MV-4-11 (cell line): Measurements from ENCODE around the gene MLC1.
"Not testable (repeated sequence)": the region's sequence is repeated elsewhere in the genome, so short reads cannot be mapped to it uniquely, and the experiment has no call there.

Source experiments
- DNase-seq: peaks from one replicate; lab custom pipeline; 2025; lab: John Stamatoyannopoulos, UW

The MLC1 gene

GRCh38 chr22:50102946-50103345 lies 17.7 kb upstream of the MLC1 start:
- no peak for DNase-seq

DNA sequence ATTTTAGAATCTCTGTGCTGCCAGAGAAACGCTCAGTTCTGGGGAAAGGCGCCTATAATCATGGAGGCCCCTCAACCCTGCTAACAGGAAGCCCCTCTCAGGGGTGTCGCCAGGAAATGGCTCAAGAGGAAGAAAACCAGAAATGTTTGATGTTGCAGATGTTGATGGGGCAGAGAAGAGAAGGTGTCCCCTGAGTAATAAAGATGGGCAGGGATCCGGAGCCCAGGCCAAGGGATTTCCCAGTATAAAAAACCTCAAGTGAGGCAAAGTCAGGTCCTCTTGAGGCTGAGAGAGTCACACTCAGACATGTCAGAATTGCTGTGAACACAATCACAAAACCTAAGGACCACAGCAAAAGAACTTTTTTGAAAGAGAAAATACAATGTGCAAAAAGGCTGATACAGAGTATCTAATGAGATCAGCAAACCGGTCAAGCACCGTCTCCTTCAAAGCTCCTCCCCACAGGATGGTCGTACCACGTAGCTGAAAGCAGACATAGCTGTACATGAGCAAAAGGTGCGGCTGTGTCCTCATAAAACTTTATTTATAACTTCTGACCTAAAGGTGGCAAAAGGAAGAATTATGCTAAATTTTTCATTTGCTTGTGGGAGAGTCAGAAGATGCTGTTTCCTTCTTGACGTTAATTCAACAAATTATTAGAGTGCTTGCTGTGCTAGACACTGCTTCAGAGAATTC lies 16.8 kb upstream of the MLC1 start:
- no peak for DNase-seq

GRCh38 chr22:50098052-50098451 lies 12.8 kb upstream of the MLC1 start:
- no peak for DNase-seq

DNA sequence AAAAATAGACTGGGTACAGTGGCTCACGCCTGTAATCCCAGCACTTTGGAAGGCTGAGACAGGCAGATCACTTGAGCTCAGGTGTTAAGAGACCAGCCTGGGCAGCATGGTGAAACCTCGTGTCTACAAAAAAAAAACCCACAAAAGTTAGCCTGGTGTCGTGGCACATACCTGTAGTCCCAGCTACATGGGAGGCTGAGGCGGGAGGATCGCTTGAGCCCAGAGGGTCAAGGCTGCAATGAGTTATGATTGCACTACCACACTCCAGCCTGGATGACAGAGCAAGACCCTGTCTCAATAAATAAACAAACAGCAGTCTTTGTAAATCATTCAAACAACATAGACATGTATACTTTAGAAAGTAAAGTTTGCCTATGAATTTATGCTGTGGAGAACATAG lies 7.1 kb upstream of the MLC1 start:
- DNase-seq, result no peak

- DNase-seq, result no peak
Observed at GRCh38 chr22:50091092-50091768, 6.0 kb upstream of the MLC1 start.

GRCh38 chr22:50090412-50090714 lies 5.1 kb upstream of the MLC1 start:
- no peak for DNase-seq

GRCh38 chr22:50089682-50090411 lies 4.6 kb upstream of the MLC1 start, which contains the start of gene MOV10L1:
Gene MOV10L1 (plus strand): TSS chr22:50090006. CDS start chr22:50090089, 83 bp downstream.
- peak; percentile 80 for DNase-seq

GRCh38 chr22:50089231-50089630 lies 4.0 kb upstream of the MLC1 start:
- no peak for DNase-seq

GRCh38 chr22:50088096-50088495 lies 2.9 kb upstream of the MLC1 start:
- no peak for DNase-seq

DNA sequence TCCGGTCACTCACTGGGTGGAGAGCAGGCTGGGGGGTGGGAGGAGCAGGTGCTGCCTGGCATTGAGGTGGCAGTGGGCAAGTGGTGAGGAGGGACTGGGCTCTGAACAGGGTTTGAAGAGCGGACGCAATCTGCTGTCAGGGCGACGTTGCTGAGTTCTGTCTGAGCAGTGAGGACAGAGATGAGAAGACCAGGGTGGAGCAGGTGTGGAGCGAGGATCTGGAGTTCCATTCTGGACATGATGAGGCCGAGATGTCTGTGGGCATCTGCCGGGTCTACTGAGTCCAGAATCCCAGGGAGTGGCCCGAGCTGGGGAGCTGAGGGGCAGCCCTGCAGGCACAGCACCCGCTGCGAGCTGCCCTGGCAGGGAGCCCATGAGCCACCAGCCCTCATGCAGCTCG lies 2.4 kb upstream of the MLC1 start:
- no peak for DNase-seq

DNA sequence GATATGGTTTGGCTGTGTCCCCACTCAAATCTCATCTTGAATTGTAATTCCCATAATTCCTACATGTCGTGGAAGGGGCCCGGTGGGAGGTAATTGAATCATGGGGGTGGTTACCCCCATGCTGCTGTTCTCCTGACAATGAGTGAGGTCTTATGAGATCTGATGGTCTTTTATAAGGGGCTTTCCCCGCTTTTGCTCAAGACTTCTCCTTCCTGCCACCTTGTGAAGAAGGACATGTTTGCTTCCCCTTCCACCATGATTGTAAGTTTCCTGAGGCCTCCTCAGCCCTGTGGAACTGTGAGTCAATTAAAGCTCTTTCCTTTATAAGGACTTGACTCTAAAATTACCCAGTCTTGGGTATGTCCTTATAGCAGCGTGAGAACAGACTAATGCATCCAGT lies 1.7 kb upstream of the MLC1 start:
- not testable (repeated sequence) for DNase-seq

DNA sequence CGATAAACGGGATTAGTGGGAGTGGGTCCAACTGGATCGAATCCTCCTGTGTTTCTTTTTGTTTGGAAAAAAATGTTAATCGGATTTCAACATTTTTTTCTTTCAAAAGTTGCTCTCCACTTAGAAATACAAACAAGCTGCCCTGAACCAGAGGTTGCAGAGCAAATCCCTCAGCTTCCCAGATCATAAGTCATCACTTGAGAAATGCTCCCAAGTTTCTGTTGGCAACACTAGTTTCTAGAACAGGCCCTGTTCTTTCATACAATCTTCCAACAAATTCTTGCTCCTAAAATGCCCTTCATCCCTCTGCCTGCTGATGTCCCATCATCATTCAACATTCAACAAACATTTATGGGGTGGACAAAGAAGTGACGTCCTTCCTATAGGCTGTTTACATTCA lies 1.3 kb upstream of the MLC1 start:
- DNase-seq, result no peak

DNA sequence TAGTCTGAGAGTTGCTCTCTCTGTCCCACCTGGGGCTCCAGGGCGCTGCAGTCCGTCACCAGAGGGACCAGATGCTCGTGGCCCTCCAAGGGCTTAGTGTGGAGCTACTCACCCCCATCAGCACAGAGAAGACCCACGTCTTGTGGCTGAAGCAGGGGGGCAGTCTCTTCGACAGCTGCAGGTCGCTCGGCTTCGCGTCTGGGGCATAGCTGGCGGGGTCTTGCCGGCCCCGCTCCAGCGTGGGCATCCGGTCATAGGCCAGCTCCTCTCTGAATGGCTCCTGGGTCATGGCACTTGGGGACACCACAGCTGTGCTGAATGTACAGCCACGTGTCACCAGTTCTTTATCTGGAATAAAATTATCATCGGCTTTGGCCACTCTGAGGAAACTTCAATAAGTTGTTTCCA lies 608 bp downstream of the MLC1 start:
- DNase-seq, result peak; percentile 16

- no peak for DNase-seq
Observed at GRCh38 chr22:50084080-50084477, 1.1 kb downstream of the MLC1 start.

GRCh38 chr22:50083462-50084079 lies 1.7 kb downstream of the MLC1 start:
- no peak for DNase-seq

- no peak for DNase-seq
Observed at GRCh38 chr22:50082961-50083461, 2.2 kb downstream of the MLC1 start.

GRCh38 chr22:50082197-50082715 lies 3.0 kb downstream of the MLC1 start:
- no peak for DNase-seq

DNA sequence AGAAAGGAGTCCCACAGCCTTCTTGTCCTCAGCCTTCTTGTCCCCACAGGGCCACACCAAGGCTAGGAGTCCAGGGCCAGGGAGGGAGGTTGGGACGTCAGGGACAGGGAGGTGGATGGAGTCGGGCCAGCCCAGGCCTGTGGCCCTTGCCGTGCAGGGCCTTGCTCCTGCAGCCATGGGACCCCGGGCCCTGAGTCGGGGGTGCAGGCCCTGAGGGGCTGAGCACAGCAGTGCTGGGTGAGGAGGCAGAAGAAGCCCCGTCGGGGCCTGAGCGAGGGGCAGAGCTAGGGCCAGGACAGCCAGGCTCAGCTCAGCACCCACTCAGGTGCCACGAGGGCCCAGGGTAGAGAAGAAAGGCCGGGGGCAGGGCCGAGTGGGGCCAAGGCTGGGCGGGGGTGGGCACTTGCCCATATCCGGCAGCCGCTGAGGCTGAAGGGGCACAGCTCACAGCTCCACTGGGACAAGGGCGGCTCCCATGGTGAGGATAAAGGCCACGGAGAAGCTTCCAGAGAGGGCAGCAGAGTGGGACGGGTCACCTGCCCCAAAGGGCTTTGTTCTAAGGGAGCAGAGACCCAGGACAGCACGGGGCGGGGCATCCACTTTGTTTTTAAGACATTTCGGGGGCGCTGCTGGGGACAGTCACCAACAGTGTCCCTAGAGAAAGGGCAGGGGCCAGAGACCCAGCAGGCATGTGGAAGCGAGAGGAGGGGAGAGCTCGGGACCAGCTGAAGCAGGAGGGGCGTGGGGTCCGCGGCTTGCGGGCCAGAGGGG lies 3.6 kb downstream of the MLC1 start:
- DNase-seq, result no peak

- DNase-seq, result no peak
Observed at GRCh38 chr22:50080077-50080465, 5.2 kb downstream of the MLC1 start.

- no peak for DNase-seq
Observed at GRCh38 chr22:50078761-50079160, 6.5 kb downstream of the MLC1 start.

DNA sequence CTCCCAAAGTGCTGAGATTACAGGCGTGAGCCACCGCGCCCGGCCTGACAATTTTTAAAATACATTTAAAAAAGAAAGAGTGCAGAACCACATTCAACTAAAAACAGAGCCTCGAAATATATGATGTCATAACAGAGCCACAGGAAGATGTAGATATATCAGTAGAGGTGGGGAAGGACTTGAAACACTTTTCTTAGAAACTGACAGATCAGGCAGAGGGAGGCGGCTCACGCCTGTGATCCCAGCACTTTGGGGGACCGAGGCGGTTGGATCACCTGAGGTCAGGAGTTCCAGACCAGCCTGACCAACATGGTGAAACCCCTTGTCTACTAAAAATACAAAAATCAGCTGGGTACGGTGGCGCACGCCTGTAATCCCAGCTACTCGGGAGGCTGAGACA lies 7.0 kb downstream of the MLC1 start:
- DNase-seq, result no peak
